Gastroesophageal sphincter (tissue), 4 donors: ENCODE data around the gene ZNF841. TPM values are rescaled to one million over a fixed set of nuclear protein-coding genes. Genes with fewer than 3 reads are reported as not detected.

Experiments
- ATAC-seq: fragments of 150-250 bp; one replicate; pipeline ENCODE4 v1.9.1; 2016; ENCODE audit warnings: mild to moderate bottlenecking, moderate library complexity
- H3K27ac ChIP-seq, 4 donors: fragments of 200-600 bp; sonication (generic) in 3 of 4; 1 replicate in 3 of 4; 2 replicates in 1 of 4; pipeline ENCODE4 v1.5.1; 2016 to 2019
- H3K27me3 ChIP-seq: fragments of 200-600 bp; sonication (generic); one replicate; pipeline ENCODE4 v1.5.1; 2019
- H3K36me3 ChIP-seq, 2 donors: fragments of 200-600 bp; sonication (generic); one replicate each; pipeline ENCODE4 v1.5.1; 2019; ENCODE audit warnings: control low read depth in 1 of 2
- H3K4me1 ChIP-seq, 3 donors: fragments of 200-600 bp; sonication (generic); 1 replicate in 2 of 3; 2 replicates in 1 of 3; pipeline ENCODE4 v1.5.1; 2016 to 2019; ENCODE audit warnings: control low read depth in 2 of 3
- H3K4me3 ChIP-seq, 2 donors: fragments of 200-600 bp; sonication (generic); one replicate each; pipeline ENCODE4 v1.5.1; 2019; ENCODE audit warnings: mild to moderate bottlenecking in 1 of 2, moderate library complexity in 1 of 2
- H3K9me3 ChIP-seq, 3 donors: fragments of 200-600 bp; sonication (generic); one replicate each; pipeline ENCODE4 v1.5.1; 2017 to 2019; ENCODE audit warnings: control low read depth in 2 of 3
- CTCF ChIP-seq, 4 experiments: fragments of 200-600 bp in 2 of 4; fragments of 450-650 bp in 2 of 4; sonication (generic) in 1 of 4; IDR thresholded peaks; one replicate each; pipeline ENCODE4 v1.5.1; 2017 to 2019; ENCODE audit warnings: antibody characterized with exemption in 4 of 4, mild to moderate bottlenecking in 2 of 4, moderate library complexity in 2 of 4
- EP300 ChIP-seq: sonication (generic); formaldehyde crosslinking; IDR thresholded peaks from one replicate; pipeline ENCODE4 v1.6.1; 2017; ENCODE audit warnings: antibody characterized with exemption, mild to moderate bottlenecking
- POLR2A ChIP-seq, 2 donors: fragments of 450-650 bp; IDR thresholded peaks; one replicate each; pipeline ENCODE4 v1.6.1; 2017; ENCODE audit warnings: antibody characterized with exemption in 2 of 2, mild to moderate bottlenecking in 2 of 2, moderate library complexity in 1 of 2
- POLR2AphosphoS5 ChIP-seq: sonication (generic); formaldehyde crosslinking; IDR thresholded peaks from one replicate; pipeline ENCODE4 v1.6.1; 2017; ENCODE audit warnings: antibody characterized with exemption
- WGBS, 2 donors: methylation state at CpG; one replicate each; pipeline ENCODE4 v1.1.5; 2018; ENCODE audit warnings: low coverage in 1 of 2; 5-methylcytosine and 5-hydroxymethylcytosine counted together
- total RNA-seq, 4 donors: library from RNA; depleted of rRNA; stranded (reverse); fragments of >200 nt; gene quantifications; one replicate each; pipeline ENCODE4 v1.1.0, GENCODE V29; 2016

ZNF841 gene
- 10 to 100 TPM; 12.6 to 26.3 (median 15.9) TPM for total RNA-seq

DNA sequence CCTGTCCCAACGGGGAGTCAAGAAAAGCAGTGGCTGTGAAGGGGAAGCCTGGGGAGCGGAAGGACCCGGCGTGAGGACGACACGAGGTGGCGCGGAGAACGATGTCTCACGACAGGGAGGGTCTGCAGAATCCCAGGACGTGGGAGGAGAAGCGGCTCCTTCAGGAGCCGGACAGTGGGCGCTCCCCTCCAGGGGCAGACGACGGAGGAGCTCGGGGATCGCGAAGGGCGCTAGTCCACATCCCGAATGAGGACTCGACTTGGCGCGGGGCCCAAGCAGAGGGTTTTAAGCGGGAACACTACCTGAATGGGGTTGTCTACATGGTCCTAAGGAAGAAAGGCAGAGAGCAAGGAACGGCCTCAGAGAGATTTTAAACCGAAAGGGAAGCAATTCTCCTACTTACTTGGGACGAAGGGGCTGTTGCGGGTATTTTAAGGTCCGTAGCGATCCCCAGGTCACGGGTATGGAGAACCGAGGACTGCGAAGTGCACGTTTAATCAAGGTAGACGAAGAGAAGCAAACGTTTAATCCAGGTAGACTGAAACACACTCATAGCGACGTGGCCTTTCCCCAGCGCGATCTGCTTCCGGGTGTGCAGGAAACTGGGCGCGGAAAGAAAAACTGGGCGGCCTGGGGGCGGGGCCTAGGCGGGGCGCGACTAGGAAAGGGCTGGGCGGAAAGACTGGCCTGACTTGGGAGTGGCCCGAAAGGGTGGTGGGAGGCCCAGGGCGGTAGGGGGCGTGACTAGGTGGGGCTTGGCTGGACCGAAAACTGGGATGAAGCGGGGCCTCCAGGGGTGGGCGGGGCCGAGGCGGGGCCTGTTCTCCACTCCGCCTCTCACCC lies at the start of gene ZNF841:
TSS of gene ZNF841 (minus strand) at position 594 of the 843 bp plus-strand sequence. CDS start 10,964 bp downstream, outside the sequence.
- H3K4me1 ChIP-seq: peaks cover 0 to 41% (median 15%) of the 10 kb centered on the region in 3 donors
- H3K27me3 ChIP-seq: no peaks in the 10 kb centered on the region
- peaks cover 0 to 31% of the 10 kb centered on the region in 2 donors for H3K36me3 ChIP-seq
- ATAC-seq: peak; percentile 100
- TF ChIP-seq CTCF (IDR thresholded peaks at IDR 0.05) (peak in 1 of 4 experiments; percentile 29), EP300 (no peak), POLR2AphosphoS5 (peak; percentile 81), POLR2A (IDR thresholded peaks at IDR 0.05) (peak; percentile 27 to 55)
- WGBS, 2 donors: 0 to 1% methylated on average over 32 to 33 of the region's 59 CpGs
- peak within 1 kb of the TSS; percentile 44 to 90 (median 81) for H3K27ac ChIP-seq
- H3K4me3 ChIP-seq: peak within 1 kb of the TSS; percentile 70 to 95
- peaks cover 0 to 23% (median 0%) of the 10 kb centered on the region in 3 donors for H3K9me3 ChIP-seq

DNA sequence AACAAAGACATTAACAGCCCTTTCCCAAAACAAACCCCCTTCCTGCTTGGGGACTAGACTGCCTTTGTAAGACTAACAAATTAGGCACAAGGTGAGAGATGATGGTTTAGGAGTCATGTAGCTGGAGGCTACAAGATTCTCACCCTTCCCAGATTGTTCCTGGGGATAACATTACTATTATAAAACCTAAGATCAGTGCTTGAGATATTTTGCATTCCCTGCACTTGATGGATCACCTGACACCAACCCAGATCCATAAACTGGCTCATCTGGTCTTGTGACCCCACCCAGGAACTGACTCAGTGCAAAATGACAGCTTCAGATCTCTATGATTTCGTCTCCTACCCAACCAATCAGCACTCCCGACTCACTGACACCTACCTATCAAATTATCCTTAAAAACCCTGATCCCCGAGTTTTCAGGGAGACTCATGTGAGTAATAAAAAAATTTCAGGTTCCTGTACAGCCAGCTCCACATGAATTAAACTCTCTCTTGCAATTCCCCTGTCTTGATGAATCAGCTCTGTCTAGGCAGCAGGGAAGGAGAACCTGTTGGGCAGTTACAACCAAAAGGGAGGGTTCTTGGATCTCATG lies 46.5 kb upstream of the ZNF841 start:
- no peaks in the 10 kb centered on the region for H3K36me3 ChIP-seq
- peaks cover 0 to 24% (median 10%) of the 10 kb centered on the region in 3 donors for H3K4me1 ChIP-seq
- 73 to 83% methylated on average over 3 of the region's 3 CpGs for WGBS, 2 donors
- H3K4me3 ChIP-seq: no peak overlapping the region
- no peak for TF ChIP-seq POLR2A (IDR thresholded peaks at IDR 0.05)
- no peak for TF ChIP-seq POLR2AphosphoS5
- H3K27ac ChIP-seq: no peak overlapping the region
- H3K27me3 ChIP-seq: no peaks in the 10 kb centered on the region
- ATAC-seq: no peak
- H3K9me3 ChIP-seq: no peaks in the 10 kb centered on the region

DNA sequence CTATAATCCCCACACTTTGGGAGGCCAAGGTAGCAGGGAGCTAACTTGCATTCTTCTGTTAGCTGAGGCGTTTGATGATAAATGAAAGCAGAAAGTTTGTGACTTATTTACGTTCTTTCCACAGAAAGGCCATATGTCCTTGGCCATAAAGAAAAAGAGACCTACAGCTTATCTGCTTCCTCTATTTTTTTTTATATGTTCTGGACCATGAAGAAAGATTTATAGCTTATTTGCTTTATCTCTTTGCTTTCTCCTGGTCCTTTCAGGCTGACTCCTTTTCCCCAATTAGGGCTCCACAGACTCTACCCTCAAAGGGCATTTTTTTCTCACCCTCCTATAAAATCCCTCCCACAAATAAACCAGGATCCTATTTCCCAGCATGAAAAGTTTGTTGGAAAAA lies 45.6 kb upstream of the ZNF841 start:
- no peak for ATAC-seq
- 88 to 95% methylated on average over 2 of the region's 2 CpGs for WGBS, 2 donors

DNA sequence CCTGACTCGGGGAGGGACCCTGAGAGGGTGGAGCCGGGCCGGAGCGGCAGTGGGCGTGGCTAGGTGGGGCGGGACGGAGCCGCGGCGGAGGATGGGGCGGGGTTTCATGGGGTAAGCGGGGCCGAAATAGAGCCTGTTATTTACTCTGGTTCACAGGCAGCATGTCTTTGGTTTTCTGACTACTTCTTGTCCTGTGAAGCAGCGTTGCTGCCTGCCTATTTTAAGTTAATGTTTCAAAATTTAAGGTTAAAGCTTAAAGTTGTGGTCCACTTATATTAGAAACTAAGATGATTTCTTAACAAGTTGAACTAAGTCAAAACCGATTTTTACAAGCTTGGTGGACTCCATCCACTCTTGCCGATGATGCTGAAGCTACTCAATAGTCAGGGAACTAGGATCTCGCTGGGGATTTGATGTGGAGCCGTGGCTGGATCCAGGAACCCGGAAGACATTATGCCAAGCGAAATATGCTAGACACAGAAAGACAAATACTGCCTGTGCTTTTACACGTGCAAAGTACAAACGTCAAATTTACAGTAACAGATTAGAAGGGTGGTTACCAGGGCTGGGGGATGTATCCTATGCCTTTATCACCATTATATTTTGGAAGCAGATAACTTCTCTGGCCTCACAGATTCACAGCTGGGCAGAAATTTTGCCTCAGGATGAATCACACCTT lies 44.6 kb upstream of the ZNF841 start:
- no peaks in the 10 kb centered on the region for H3K9me3 ChIP-seq

More for the DNA sequence above, 45.6 kb upstream of the ZNF841 start:
- Histone ChIP-seq H3K9me3 (no peaks in the 10 kb centered on the region), H3K27ac (no peak overlapping the region), H3K4me3 (no peak overlapping the region), H3K27me3 (no peaks in the 10 kb centered on the region), H3K4me1 (peaks cover 0 to 24% (median 10%) of the 10 kb centered on the region in 3 donors), H3K36me3 (no peaks in the 10 kb centered on the region)
- TF ChIP-seq POLR2AphosphoS5 (no peak), EP300 (no peak), CTCF (IDR thresholded peaks at IDR 0.05) (no peak)

More for the DNA sequence above, 44.6 kb upstream of the ZNF841 start:
- H3K27ac ChIP-seq: peak overlapping the region; percentile 15 to 97 (median 92)
- peaks cover 0 to 24% (median 10%) of the 10 kb centered on the region in 3 donors for H3K4me1 ChIP-seq
- H3K27me3 ChIP-seq: no peaks in the 10 kb centered on the region
- peak; percentile 98 for ATAC-seq
- H3K4me3 ChIP-seq: peak overlapping the region; percentile 6 to 83
- 3 to 16% methylated on average over 10 to 18 of the region's 22 CpGs for WGBS, 2 donors
- H3K36me3 ChIP-seq: no peaks in the 10 kb centered on the region
- TF ChIP-seq EP300 (no peak), POLR2AphosphoS5 (no peak), CTCF (IDR thresholded peaks at IDR 0.05) (no peak), POLR2A (IDR thresholded peaks at IDR 0.05) (no peak)
